Gastroesophageal sphincter (tissue), 3 donors: ENCODE data around the gene CEP152.
A peak's percentile ranks its signal among the peaks of the same experiment; 100 is the strongest.

Source experiments
- CTCF ChIP-seq, 4 experiments: fragments of 200-600 bp in 2 of 4; fragments of 450-650 bp in 2 of 4; sonication (generic) in 1 of 4; IDR thresholded peaks; one replicate each; pipeline ENCODE4 v1.5.1; 2017 to 2019; ENCODE audit warnings: antibody characterized with exemption in 4 of 4, mild to moderate bottlenecking in 2 of 4, moderate library complexity in 2 of 4
- POLR2AphosphoS5 ChIP-seq: sonication (generic); formaldehyde crosslinking; IDR thresholded peaks from one replicate; pipeline ENCODE4 v1.6.1; 2017; ENCODE audit warnings: antibody characterized with exemption

- no peak for TF ChIP-seq POLR2AphosphoS5
- peak; percentile 21 to 60 (median 45) for TF ChIP-seq CTCF (IDR thresholded peaks at IDR 0.05)
These were observed 44.9 kb upstream of the CEP152 start for GRCh38 chr15:48855501-48856440.
